Peyer's patch (tissue), 4 donors: ENCODE results near the gene GOT2.

ENCODE experiments used
- POLR2A ChIP-seq, 2 donors: fragments of 450-650 bp; IDR thresholded peaks; one replicate each; pipeline ENCODE4 v1.5.1; 2017; ENCODE audit warnings: antibody characterized with exemption in 2 of 2, mild to moderate bottlenecking in 2 of 2, moderate library complexity in 2 of 2
- TF ChIP-seq, protein P1 (sequence below), 6 experiments: fragments of 450-650 bp in 4 of 6; fragments of 200-600 bp in 2 of 6; sonication (generic) in 1 of 6; IDR thresholded peaks; one replicate each; pipeline ENCODE4 v1.5.1; 2017 to 2019; ENCODE audit warnings: antibody characterized with exemption in 6 of 6, mild to moderate bottlenecking in 3 of 6, moderate library complexity in 1 of 6

- TF ChIP-seq, protein P1, sequence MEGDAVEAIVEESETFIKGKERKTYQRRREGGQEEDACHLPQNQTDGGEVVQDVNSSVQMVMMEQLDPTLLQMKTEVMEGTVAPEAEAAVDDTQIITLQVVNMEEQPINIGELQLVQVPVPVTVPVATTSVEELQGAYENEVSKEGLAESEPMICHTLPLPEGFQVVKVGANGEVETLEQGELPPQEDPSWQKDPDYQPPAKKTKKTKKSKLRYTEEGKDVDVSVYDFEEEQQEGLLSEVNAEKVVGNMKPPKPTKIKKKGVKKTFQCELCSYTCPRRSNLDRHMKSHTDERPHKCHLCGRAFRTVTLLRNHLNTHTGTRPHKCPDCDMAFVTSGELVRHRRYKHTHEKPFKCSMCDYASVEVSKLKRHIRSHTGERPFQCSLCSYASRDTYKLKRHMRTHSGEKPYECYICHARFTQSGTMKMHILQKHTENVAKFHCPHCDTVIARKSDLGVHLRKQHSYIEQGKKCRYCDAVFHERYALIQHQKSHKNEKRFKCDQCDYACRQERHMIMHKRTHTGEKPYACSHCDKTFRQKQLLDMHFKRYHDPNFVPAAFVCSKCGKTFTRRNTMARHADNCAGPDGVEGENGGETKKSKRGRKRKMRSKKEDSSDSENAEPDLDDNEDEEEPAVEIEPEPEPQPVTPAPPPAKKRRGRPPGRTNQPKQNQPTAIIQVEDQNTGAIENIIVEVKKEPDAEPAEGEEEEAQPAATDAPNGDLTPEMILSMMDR (IDR thresholded peaks at IDR 0.05) = no peak
- TF ChIP-seq POLR2A (IDR thresholded peaks at IDR 0.05) = no peak
Measured at GRCh38 chr16:58730724-58731370, 3.3 kb downstream of the GOT2 start.
